ENCODE measurements around the gene CRACR2A.

Gene CRACR2A

GRCh38 chr12:3600039-3600720, 152.7 kb downstream of the CRACR2A start:
- H3K4me3 ChIP-seq (ENCODE audit: low read depth, low read length): no peak overlapping the region

- no peak overlapping the region for H3K4me3 ChIP-seq (ENCODE audit: low read depth, low read length)
Observed at GRCh38 chr12:3598896-3599860, 153.7 kb downstream of the CRACR2A start.

- no peak overlapping the region for H3K4me3 ChIP-seq (ENCODE audit: low read depth, low read length)
Observed at GRCh38 chr12:3597526-3598210, 155.2 kb downstream of the CRACR2A start.

- no peak overlapping the region for H3K4me3 ChIP-seq (ENCODE audit: low read depth, low read length)
Observed at GRCh38 chr12:3596703-3597415, 156.1 kb downstream of the CRACR2A start.

GRCh38 chr12:3595721-3596120, 157.2 kb downstream of the CRACR2A start:
- no peak overlapping the region for H3K4me3 ChIP-seq (ENCODE audit: low read depth, low read length)

- H3K4me3 ChIP-seq (ENCODE audit: low read depth, low read length): no peak overlapping the region
Observed at GRCh38 chr12:3594966-3595365, 157.9 kb downstream of the CRACR2A start.

- no peak overlapping the region for H3K4me3 ChIP-seq (ENCODE audit: low read depth, low read length)
Observed at GRCh38 chr12:3593906-3594483, 158.9 kb downstream of the CRACR2A start.

GRCh38 chr12:3592856-3593625, 159.9 kb downstream of the CRACR2A start:
- H3K4me3 ChIP-seq (ENCODE audit: low read depth, low read length): no peak overlapping the region

GRCh38 chr12:3589745-3590144, 163.2 kb downstream of the CRACR2A start:
- H3K4me3 ChIP-seq (ENCODE audit: low read depth, low read length): no peak overlapping the region

- no peak overlapping the region for H3K4me3 ChIP-seq (ENCODE audit: low read depth, low read length)
Observed at GRCh38 chr12:3587402-3588013, 165.4 kb downstream of the CRACR2A start.

GRCh38 chr12:3583656-3584334, 169.1 kb downstream of the CRACR2A start:
- no peak overlapping the region for H3K4me3 ChIP-seq (ENCODE audit: low read depth, low read length)

GRCh38 chr12:3580094-3580749, 172.7 kb downstream of the CRACR2A start:
- no peak overlapping the region for H3K4me3 ChIP-seq (ENCODE audit: low read depth, low read length)

- no peak overlapping the region for H3K4me3 ChIP-seq (ENCODE audit: low read depth, low read length)
Observed at GRCh38 chr12:3579446-3580093, 173.3 kb downstream of the CRACR2A start.

- no peak overlapping the region for H3K4me3 ChIP-seq (ENCODE audit: low read depth, low read length)
Observed at GRCh38 chr12:3578557-3578956, 174.4 kb downstream of the CRACR2A start.

- no peak overlapping the region for H3K4me3 ChIP-seq (ENCODE audit: low read depth, low read length)
Observed at GRCh38 chr12:3576891-3577290, 176.0 kb downstream of the CRACR2A start.

GRCh38 chr12:3574986-3575385, 177.9 kb downstream of the CRACR2A start:
- H3K4me3 ChIP-seq (ENCODE audit: low read depth, low read length): no peak overlapping the region

- H3K4me3 ChIP-seq (ENCODE audit: low read depth, low read length): no peak overlapping the region
Observed at GRCh38 chr12:3572560-3572959, 180.3 kb downstream of the CRACR2A start.

GRCh38 chr12:3571724-3572123, 181.2 kb downstream of the CRACR2A start:
- H3K4me3 ChIP-seq (ENCODE audit: low read depth, low read length): no peak overlapping the region

Data from iPS-11a (cell line).